NCI-H2227 (cell line): ENCODE measurements around the gene KPRP.

Source experiments
- DNase-seq: peaks from one replicate; lab custom pipeline; 2025; ENCODE audit not compliant: unreplicated experiment; lab: John Stamatoyannopoulos, UW

KPRP gene

GRCh38 chr1:152768847-152769533 lies 11.2 kb downstream of the KPRP start:
- DNase-seq, result no peak

GRCh38 chr1:152770411-152770810 lies 12.6 kb downstream of the KPRP start:
- DNase-seq, result no peak

GRCh38 chr1:152774875-152775274 lies 17.1 kb downstream of the KPRP start, which contains the start of gene LCE1F:
LCE1F (plus strand) TSS chr1:152775140; CDS start chr1:152776372, 1,232 bp downstream.
- DNase-seq, result no peak

GRCh38 chr1:152776361-152776760 lies 18.5 kb downstream of the KPRP start:
- DNase-seq, result no peak

- DNase-seq, result no peak
These were observed 19.8 kb downstream of the KPRP start for GRCh38 chr1:152777510-152778137.

- no peak for DNase-seq
These were observed 25.3 kb downstream of the KPRP start for GRCh38 chr1:152783095-152783494.

DNA sequence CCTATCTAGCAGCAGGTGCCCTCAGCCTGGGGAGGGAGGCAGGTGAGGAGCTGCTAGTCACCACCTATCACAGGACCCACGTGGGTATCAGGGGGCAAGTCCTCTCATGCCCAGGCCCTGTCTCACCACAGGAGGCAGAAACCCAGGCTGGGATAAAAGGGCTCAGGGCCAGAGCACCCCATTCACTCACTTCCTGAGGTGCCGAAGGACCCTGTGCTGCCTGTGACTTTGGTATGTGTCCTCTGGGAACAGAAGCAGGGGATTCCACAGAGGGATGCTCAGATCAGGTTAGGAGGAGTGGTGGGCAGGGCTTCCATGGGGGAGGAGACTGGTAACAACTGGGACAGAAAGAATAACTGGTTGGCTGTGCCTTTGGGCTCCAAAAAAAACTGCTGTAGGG lies 28.3 kb downstream of the KPRP start, which contains the start of gene LCE1E:
LCE1E (plus strand) TSS at position 181 of the 400 bp plus-strand sequence. CDS start 1,043 bp downstream, outside the sequence.
- DNase-seq, result no peak

GRCh38 chr1:152795686-152796085 lies 37.9 kb downstream of the KPRP start:
- no peak for DNase-seq

DNA sequence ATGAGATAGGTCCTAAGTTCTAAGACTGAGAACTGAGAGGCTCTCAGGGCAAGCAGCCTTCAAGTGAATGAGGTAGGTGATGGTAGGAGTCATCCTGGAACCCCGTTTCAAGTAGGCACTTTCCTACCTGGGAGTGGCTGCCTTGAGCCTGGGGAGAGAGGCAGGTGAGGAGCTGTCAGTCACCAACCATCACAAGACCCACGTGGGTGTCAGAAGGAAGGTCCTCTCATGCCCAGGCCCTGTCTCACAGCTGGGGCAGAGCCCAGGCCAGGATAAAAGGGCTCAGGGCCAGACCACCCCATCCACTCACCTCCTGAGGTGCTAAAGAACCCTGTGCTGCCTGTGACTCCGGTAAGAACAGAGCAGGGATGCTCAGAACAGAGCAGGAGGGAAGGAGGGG lies 38.6 kb downstream of the KPRP start, which contains the start of gene LCE1D:
LCE1D (plus strand) TSS at position 301 of the 400 bp plus-strand sequence. CDS start 1,074 bp downstream, outside the sequence.
- DNase-seq, result no peak

- no peak for DNase-seq
These were observed 43.5 kb downstream of the KPRP start for GRCh38 chr1:152801333-152801732.

DNA sequence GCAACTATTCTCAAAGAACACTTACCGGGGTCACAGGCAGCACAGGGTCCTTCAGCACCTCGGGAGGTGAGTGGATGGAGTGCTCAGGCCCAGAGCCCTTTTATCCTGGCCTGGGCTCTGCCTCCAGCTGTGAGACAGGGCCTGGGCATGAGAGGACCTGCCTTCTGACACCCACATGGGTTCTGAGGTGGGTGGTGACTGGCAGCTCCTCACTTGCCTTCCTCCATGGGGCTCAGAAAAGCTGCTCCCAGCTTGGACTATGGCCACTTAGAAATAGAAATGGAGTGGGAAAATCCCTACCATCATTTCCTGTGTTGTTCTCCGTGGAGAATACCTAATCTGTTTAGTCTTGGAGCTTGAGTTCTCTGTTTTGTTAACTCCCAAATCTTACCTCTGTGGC lies 48.8 kb downstream of the KPRP start, which contains the start of gene LCE1C:
LCE1C (minus strand) TSS at position 76 of the 400 bp plus-strand sequence. CDS start 1,173 bp downstream, outside the sequence.
- no peak for DNase-seq

- no peak for DNase-seq
These were observed 53.2 kb downstream of the KPRP start for GRCh38 chr1:152811050-152811449.
